GM18502 (cell line): ENCODE results near the gene FTCD.
"Not testable (repeated sequence)": the region's sequence is repeated elsewhere in the genome, so short reads cannot be mapped to it uniquely, and the experiment has no call there.

ENCODE experiments used
- ATAC-seq: cut with Tn5 transposase; IDR thresholded peaks from one replicate; pipeline ENCODE4 v1.9.1; 2021; ENCODE audit warnings: mild to moderate bottlenecking; ENCODE audit not compliant: unreplicated experiment, poor library complexity

The FTCD gene

DNA sequence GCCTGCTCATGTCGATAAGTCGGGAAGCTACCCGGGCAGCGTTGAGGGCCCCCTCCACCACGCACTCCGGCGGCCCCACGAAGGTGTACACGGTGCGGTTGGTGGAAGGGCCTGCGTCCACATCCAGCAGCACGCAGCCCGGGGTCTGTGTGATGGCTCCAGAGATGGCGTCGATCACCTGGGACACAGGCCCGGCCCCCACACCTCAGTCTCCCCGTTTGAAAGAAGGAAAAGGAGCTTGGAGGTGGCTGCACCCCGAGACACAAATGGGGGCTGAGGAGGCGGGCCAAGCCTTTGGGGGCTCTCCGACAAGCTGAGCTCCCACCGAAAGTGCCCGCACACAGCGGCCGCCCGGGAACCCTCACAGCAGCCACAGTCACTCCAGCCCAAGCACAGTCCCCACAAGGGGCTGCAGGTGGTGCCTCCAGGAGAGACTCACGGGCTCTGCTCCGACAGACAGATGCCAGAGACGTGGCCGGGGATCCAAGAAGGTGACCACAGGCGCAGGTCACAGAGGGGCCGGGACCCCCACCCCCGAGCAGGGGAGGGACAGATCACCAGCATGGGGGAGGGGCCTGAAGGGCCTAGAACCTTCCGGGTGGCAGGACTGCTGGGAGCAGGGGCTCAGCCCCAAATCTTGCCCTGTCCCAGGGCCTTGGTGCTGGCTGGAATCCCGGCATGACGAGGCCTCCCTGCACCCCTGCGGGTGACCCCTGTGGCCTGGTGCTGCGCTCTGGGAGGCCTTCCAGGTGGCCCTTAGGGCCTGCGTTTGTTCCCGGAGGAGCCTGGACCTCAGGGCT lies 1.0 kb downstream of the FTCD start:
- no peak for ATAC-seq

DNA sequence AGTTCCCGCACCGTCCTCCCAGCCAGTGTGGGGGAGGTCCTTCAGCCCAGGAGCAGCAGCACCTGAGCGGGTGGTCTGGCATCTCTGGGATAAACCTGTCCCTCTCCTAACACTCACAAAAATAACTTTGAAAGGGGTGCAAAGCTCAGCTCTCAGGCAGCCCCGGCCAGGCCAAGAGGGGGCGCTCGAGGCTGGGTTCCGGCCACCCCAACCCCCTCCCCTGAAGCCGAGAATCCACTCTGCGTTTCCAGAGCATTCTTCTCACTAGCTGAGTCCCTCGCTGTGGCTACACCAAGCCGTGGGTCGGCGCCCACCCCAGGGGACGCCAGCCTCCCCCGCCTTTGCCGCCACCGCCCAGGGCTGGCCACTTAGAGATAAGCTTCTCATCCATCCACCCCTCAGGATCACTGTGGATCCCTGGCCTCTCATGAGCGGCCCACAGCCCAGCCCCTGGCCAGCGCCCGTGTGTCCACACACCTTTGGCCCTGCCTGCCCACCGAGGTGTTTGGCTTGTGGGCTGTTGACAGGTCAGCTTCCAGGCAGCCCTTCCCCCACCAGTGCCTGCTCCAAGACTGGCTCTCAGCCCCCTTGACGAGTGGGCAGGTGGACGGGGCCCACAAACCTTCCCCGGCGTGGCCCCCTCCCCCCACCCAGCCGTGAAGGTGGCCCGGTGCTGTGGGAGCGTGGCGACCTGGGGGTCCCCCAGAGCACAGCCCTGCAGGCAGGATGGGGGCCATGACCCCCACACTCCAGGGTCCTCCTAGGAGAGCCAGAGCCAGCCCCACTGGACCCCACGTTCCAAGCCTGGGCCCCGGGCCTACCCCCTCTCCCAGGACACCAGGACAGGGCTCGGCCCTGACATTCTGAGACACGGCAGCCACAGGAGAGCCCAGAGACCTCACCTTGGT lies 1.9 kb downstream of the FTCD start:
- no peak for ATAC-seq

DNA sequence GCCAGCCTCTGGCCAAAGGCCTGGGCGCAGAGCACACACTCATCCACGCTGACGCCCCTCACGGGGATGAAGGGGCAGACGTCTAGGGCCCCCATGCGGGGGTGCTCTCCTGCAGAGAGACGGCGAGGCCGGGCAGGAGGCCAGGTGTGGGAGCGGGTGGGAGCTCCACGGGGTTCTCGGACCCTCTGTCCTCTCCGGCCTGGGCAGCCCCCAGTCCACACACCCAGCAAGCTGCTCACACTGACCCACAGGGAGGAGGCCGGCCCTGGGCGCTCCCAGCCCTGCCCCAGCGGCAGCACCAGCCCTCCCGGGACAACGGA lies 2.5 kb downstream of the FTCD start:
- ATAC-seq = no peak

DNA sequence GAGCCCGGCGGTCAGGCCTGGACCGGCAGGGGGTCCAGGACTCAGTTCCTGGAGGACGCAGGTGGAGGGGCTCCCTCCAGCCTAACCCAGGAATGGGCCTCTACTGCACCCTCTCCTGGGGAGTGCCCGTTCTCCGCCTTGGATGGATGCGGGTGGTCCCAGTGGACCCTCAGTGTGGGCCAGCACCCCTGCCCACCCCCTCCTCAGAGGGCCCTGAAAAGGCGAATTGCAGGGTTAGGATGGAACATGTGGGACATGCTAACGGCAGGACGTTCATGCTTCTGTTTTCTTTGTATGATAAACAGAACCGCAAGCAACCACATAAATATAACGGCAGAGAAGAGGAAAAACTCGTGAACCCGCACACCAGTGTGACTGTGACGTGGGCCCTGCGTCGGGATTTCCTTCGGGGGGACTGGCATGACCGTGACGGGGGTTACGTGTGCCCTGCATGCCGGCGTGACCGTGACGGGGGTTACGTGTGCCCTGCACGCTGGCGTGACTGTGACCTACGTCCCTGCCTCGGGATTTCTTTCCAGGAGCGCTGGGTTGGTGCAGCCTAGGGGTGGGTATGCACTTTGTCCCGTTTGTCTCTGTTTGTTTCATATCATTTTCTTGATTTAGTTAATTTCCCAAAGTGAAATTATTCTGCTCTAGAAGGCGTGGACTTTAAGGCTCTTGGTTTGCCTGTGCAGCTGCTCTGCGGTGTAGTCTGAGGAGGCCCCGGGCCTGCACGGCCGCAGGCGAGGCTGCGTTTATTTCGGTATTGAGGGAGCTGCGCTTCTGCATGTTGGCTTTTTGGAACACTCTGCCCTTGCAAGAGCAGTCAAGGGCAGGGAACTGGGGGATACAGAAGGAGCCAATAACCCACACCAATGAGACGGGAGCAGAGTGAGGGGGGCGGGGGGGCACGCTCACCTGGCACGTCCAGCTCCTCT lies 3.1 kb downstream of the FTCD start:
- ATAC-seq = no peak

DNA sequence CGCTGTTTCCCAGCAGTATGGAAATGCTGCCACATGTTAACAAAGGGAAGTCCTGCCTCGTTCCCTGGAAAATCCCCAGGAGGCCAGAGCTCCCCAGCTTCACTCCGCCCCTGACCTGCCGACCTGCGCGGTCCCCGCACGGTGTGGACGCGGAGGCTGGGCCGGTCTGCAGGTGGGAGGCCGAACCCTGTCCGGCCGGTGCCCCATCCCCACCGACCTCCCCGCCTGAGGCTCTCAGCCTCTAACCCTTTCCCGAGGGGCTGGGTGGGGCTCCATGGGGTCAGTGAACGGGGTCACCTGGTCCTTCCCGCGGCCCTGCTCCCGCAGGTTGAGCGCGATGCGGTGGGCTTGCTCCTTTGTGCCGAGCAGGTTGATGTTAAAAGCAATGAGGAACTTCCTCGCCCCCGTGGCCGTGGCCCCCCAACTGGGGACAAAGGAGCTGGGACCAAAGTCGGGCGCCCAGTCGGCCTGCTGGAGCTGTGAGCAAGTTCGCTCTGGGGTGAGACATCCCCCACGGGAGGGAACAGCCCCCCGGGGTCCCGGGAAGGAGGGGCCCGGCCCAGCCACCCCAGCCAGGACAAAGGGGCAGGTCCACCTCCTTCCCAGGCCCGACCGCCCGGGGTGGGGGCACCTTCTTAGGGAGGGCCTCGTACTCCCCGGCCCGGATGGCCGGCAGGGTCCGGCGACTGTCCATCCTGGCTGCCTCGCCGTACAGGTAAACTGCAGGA lies 4.0 kb downstream of the FTCD start:
- no peak for ATAC-seq

DNA sequence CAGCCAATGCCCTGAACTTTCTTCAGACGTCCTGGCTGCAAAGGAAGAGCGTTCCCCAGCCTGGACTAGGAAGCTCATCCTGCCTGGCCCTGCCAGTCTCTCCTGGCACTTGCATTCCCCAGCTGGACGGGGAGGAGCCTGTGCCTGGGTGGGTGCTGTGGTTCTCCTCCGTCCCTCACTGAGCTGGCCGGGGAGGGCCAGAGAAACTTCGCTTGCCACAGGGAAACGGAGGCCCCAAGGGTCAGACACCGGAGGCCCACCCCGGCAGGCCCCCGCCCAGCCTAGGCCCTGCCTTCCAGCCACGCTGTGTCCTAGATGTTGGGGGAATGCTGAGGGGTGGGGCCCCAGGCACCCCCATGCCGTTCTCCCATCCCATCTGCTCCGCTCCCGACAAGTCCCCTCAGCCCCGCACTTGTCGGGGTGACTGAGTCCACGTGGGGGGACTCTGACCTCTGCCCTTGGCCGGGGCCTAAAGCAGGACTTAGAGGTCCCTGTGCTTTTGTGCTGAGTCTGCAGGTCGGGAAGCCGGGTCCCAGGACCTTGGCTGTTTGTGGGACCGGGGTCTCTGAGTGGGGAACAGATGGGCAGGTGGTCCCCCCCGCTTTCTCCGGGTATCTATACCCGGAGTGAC lies 4.8 kb downstream of the FTCD start:
- ATAC-seq = no peak

DNA sequence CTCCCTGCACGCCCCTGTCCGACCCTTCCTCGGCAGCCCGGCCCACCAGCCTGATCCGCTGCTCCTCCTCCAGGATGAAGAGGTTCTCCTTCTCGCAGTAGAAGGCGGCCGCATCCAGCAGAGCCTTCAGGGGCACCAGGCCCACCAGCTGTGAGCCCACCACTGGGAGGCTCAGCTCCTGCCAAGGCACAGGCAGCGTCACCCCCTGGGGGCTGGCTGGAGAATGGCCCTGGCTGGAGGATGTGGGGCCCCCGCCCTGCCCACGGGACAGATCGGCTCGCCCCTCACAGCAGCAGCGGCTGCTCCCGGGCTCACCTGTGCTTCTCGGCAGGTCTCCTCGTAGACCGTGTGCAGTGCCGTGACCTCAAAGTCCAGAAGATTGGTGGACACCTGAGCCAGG lies 5.3 kb downstream of the FTCD start:
- no peak for ATAC-seq

DNA sequence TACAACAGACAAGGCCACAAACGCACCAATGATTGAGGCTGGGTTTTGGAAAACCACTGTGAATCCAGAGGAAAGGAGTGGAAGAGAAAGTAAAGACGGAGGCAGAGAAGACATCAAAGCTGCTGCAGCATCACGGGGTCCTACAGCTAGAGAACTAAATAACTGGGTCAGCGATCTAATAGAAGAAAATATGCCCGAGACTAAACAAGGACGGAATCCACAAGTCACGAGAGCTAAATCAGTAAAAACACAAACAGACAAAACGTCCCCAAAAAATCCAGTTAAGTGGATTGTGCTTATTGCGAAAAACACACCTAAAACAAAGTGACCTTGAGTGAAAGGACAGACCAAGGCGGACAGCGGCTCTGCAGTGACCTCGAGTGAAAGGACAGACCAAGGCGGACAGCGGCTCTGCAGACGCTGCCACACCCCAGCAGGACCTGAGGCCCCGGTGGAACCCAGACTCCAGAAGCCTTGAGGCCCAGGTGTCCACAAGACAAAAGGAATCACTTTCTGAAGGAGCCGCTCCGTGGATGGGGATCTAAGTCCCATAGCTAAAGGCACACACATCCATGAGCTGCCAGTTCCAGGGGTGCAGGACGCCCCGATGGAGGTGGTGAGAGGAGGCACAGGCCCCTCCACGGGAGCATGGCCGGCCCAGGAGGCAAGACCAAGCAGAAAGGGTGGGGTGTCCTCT lies 6.0 kb downstream of the FTCD start:
- no peak for ATAC-seq

DNA sequence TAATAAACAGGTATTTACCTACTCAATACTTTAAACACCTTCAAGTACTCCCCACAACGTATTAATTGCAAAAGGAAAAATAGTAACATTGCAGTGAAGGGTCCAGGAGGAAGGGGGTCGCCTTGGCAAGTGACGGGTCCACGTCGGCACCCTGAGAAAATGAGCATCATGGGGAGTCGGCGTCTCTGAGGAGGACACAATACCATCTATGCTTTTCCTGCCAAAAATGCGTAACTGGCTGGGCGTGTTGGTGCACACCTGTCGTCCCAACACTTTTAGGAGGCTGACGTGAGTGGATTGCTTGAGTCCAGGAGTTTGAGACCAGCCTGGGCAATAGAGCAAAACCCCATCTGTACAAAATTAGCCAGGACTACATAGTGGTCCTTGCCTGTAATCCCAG lies 7.3 kb downstream of the FTCD start:
- ATAC-seq = no peak

DNA sequence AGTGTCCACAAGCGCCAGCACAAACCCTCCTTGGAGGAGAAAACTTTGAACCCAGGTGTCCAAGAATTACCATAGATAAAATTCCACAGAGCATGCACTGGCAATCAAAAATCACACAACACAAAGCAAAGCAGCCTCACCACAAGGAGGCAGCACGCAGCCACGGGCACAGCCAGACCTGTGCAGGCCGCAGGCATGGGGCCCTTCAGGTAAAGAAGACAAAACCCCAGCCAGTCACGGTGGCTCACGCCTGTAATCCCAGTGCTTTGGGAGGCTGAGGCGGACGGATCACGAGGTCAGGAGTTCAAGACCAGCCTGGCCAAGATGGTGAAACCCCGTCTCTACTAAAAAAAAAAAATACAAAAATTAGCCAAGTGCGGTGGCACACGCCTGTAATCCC lies 8.0 kb downstream of the FTCD start:
- ATAC-seq = not testable (repeated sequence)

DNA sequence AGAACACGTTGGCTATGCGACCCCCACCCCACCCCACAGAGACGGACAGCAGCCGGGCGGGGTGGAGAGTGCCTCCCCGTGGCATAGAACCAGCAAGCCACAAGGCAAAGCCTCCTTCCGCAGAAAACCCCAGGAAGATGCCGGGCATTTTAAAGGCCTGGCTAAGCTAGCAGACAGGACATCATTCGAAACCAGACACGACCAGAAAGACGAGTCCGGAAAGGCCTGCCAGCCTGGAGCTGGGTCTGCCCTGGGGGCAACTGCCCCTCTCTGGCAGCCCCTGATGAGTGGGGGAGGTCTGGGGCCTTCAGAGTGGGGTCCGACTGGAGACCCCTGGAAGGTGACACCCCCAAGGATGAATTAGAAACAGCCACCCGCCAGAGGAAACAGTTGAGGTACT lies 8.5 kb downstream of the FTCD start:
- ATAC-seq = no peak

DNA sequence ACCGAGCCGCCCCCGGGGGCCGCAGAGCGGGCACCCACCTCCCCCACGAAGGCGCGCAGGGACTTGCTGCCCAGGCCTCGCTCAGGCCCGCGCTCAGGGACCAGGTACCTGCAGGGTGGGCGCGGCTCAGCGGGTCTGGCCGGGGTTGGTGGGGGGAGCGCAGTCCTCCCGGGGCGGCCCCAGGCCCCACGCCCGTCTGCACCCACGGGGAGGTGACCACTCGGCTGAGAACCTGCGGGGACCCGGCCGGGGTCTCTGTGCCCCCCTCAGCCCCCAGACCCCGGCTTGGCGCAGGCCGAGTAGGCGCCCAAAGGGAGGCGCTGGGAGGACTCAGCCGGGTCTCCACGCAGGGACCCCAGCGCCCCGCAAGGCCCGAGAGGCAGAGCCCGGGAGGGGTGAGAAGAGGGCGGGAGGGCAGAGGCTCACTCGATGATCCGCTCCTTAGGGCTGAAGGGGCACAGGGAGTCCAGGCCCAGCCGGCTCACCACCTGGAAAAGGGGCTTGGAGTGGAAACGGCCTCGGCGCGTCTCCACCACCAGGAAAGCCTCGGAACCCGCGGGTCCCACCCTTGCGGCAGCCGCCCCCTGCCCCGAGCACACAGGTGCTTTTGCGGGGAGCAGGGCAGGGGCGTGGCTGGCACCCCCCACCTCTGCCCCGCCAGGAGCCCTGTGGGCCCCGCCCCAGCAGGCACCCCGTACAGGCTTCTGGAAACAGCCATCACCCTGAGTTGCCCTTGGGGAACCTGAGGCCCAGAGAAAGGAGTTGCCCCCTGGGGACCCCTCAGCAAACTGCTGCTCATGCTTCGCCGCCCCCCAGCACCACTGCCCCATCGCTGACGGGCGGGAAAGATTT lies 9.3 kb downstream of the FTCD start:
- no peak for ATAC-seq

DNA sequence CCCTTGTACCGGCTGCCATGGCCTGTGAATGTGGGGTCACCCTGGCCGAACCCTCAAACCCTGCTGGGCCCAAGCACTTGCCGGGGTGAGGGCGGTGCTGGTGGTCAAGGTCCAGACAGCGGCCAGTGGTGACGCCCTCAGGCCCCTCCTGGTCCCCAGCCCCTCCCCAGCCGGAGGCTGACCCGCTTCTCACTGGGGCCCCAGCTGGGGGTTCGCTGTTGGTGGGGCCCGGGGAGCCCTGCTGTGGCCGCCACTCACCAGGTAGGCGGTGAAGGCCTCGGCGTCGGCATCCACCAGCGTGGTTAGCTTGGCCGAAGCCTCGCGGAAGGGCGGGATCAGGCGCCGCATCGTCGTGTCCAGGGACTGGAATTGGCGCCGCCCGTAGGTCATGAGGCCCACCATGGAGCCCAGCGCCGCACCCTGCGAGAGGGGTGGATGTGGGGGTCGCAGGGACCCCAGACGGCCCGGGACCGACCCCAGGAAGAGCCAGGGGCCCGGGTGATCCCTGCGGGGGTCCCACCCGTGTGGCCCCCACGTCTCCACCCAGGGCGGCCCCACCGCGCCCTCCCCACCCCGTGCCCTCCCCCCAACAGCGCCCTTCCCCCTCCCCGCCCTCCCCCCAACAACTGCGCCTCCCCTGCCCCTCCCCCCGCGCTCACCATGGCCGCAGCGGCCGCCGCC lies 10.1 kb downstream of the FTCD start:
- no peak for ATAC-seq

DNA sequence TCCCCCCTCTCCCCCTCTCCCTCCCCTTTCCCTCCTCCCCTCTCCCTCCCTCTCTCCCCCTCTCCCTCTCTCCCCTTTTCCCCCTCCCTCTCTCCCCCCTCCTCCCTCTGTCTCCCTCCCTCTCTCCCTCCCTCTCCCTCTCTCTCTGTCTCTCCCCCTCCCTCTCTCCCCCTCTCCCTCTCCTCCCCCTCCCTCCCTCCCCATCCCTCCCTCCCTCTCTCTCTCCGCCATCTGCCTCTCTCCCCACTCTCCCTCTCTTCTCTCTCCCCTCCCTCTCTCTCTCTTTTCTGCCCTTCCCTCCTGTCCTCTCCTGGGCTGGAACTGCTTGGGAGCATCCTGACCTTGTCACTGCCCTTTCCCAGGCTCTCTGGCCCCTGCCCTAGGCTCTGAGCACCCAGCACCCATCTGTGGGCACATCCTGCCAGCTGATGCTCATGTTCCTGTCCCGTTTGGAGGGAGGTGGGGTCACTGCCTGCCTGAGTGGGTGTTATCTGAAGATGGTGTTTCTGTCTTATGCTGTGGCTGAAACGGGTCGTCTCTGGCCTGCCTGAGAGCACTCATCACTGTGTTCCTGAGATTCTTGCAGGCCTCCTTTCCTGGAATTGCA lies 10.8 kb downstream of the FTCD start:
- ATAC-seq = no peak

DNA sequence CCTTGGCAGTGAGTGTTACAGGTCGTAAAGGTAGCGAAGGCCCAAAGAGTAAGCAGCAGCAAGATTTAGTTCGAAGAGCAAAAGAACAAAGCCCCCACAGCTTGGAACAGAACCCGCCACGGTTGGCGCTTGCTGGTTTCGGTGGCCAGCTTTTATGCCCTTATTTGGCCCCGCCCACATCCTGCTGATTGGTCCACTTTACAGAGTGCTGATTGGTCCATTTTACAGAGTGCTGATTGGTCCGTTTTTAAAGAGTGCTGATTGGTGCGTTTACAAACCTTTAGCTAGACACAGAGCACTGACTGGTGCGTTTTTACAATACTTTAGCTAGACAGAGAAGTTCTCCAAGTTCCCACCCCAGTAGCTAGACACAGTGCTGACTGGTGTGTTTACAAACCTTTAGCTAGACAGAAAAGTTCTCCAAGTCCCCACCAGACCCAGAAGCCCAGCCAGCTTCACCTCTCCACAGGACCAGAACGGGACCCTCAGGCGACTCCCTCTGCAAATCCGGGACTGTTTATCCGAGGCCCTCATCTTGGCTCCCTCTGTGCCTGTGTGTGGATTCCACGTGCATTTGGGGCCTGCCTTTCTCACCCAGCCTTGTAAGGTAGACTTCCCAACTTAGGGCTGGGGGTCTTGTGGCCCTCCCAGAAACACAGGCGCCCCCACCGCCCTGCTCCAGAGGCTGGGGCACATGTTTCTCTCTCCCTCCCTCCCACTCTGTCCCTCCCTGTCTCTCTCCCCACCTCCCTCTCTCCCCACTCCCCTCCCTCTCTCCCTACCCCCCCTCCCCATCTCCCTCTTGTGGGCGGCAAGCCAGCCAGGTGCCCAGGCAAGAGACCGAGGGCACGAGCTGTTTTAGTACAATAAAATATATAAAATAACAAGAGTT lies 12.6 kb downstream of the FTCD start:
- ATAC-seq = no peak
